ENCODE results near the gene RPS10.
"Not testable (repeated sequence)": the region's sequence is repeated elsewhere in the genome, so short reads cannot be mapped to it uniquely, and the experiment has no call there.

RPS10 gene

GRCh38 chr6:34391786-34392496, 33.9 kb downstream of the RPS10 start:
- peak; percentile 58 for DNase-seq

DNA sequence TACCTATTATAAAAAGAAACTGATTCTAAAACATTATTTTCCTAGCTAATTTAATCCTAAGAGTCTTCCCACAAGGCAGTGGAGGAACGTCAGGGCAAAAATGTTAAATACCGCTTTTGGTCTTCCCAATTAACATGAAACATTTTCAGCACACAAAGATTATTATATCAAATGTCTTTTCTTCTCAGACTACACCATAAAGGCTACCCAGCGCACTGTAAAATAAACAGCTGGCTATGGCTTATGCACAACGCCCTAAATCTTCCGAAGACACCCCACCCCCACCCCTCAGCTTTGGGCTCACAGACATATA, 34.4 kb downstream of the RPS10 start:
- DNase-seq, result no peak

- no peak for DNase-seq
These were observed 35.1 kb downstream of the RPS10 start for GRCh38 chr6:34390531-34391472.

- DNase-seq, result no peak
These were observed 36.8 kb downstream of the RPS10 start for GRCh38 chr6:34389034-34389433.

DNA sequence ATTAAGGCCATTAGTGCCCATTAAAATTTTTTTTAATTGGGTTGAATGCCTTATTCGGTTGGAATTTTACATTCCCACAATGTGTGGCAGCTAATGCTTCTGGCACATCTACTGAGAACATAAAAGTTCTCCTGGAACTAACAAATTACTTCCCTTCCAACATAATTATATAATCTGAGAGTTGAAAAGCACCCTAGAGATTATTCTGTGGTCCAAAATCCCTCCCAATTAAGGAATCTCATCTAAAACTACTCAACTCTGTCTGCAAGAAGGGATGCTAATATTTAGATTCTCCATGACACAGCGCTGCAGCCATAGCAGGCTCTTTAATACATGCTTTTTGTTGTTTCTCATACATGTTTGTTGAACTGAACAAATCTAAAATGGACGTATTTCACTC, 37.4 kb downstream of the RPS10 start:
- no peak for DNase-seq

GRCh38 chr6:34386316-34387137, 39.3 kb downstream of the RPS10 start:
- no peak for DNase-seq

DNA sequence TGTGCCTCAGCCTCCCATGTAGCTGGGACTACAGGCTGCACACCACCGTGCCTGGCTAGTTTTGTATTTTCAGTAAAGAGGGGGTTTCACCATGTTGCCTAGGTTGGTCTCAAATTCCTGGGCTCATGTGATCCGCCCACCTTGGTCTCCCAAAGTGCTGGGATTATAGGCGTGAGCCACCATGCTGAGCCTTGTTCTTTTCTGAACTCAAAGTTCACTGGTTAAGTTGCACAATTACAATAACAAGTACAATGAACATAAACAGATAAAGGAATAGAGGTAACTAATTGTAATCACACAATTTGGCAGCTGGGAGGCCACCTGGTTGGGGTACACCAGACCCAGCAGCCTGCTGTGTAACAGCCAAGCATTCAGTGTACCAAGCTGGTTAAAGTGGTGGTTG, 40.1 kb downstream of the RPS10 start:
- no peak for DNase-seq

DNA sequence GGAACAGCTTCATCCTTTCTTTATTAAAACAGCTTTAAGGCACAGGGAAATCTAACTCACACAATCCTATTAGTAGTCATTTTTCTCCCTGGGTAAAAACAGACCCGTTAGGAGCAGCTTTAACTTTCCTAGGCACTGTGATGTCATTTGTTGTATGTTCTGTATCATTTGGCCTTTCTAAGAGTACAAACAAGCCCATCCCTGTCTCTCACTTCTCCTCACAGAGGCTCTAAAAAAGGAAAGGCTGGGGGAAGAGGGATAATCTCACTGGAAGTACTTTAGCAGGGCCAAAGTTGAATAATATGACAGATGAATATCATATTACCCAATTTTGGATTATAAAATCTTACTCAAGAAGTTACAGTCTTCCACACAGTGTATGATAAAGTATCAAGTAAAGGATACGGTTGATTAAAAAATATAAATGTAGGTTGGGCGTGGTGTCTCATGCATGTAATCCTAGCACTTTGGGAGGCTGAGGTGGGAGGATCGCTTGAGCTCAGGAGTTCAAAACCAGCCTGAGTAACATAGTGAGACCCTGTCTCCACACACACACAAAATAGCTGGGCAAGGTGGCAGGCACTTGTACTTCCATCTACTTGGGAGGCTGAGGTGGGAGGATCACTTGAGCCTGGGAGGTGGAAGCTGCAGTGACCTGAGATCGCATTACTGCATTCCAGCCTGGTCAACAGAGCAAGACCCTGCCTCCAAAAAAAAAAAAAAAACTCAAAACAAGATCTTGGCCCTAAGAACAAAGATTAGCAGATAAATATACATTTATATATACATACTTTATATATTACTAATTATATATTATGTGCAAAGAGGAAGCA, 41.3 kb downstream of the RPS10 start:
- DNase-seq, result no peak

DNA sequence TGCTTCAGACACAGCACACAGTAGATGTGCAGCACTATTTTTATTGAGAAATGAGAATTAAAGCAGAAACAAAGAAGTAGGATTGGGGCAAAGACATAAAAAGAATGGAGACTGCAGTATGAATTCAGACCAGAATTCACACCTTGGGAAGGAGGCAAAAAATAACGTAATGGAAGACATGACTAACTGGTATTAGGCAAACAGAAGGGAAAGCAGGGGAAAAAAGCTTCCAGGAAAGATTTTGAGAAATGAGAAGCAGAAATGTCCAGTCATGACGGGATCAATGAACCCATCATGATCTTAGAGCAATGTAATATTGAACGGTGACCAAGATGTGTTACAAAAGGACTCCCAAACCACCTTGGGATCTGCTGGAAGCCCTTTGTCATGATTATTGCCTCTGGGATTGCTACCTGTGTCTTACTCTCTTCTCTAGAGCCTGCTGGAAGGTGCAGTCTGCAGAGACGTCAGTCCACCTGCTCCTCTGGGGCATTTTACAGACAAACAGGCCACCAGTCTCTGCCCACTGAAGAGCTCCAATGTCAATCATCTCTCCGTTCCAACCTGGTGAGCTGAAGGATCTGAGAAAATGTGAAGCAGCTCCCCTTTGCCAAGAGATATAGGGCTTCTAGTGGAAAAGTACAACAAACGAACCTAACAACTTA, 42.1 kb downstream of the RPS10 start:
- DNase-seq, result no peak

DNA sequence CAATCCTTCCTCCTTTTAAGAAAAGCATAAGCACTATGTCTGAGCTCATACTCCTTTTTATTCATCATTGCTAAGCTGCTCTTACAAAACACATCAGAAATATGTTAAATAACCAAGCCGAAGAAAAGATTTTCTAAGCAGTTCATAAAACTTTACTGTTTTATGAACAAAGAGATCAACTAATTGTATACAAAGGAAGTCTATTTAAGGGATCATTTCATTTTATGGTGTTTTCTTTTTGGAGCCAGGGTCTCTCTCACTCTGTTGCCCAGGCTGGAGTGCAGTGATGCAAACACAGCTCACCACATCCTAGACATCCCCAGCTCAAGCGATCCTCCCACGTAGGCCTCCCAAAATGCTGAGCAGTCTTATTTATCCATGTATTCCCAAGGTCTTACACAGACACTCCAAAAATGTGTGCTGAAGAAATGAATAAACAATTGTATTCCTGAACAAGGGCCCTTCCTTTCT, 42.7 kb downstream of the RPS10 start:
- no peak for DNase-seq

GRCh38 chr6:34381081-34381480, 44.8 kb downstream of the RPS10 start:
- no peak for DNase-seq

DNA sequence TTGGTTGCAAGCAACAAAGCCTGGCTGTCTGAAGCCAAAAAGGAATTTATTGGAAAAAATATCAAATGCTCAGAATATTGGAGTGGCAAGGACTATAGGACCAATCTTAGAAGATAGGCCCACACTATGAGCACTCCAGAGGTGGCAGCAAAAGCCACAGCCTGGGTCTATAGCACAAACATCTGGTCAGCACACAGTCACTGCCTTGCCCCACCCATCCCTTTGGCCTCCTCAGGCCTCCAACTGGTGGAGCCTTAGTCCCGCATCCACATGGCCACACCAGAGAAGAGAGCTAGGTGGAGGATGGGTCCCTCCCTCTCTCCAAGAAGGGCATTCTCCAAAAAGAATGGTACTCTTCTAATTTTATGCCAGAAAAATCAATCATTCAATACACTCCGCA, 47.4 kb downstream of the RPS10 start:
- no peak for DNase-seq

DNA sequence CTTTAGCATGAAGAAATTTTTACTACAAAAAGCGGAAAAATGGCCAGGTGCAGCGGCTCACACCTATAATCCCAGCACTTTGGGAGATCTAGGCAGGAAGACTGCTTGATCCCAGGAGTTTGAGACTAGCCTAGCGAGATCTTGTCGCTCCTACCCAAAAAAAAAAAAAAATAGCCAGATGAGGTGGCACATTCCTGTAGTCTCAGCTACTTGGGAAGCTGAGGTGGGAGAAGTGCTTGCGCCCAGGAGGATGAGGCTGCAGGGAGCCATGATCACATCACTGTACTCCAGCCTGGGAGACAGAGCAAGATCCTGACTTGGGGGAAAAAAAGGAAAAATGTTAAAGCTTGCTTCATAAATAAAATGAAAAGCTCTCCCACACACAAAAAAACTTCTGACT, 47.9 kb downstream of the RPS10 start:
- no peak for DNase-seq

- not testable (repeated sequence) for DNase-seq
These were observed 48.3 kb downstream of the RPS10 start for GRCh38 chr6:34377571-34377970.

- DNase-seq, result no peak
These were observed 50.0 kb downstream of the RPS10 start for GRCh38 chr6:34375833-34376232.

- no peak for DNase-seq
These were observed 51.4 kb downstream of the RPS10 start for GRCh38 chr6:34374508-34374907.

- DNase-seq, result no peak
These were observed 51.8 kb downstream of the RPS10 start for GRCh38 chr6:34374069-34374468.

- no peak for DNase-seq
These were observed 52.4 kb downstream of the RPS10 start for GRCh38 chr6:34373511-34373910.

DNA sequence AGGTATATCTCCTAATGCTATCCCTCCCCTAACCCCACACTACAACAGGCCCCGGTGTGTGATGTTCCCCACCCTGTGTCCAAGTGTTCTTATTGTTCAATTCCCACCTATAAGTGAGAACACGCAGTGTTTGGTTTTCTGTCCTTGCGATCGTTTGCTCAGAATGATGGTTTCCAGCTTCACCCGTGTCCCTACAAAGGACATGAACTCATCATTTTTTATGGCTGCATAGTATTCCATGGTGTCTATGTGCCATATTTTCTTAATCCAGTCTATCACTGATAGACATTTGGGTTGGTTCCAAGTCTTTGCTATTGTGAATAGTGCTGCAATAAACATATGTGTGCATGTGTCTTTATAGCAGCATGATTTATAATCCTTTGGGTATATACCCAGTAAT, 54.0 kb downstream of the RPS10 start:
- not testable (repeated sequence) for DNase-seq

DNA sequence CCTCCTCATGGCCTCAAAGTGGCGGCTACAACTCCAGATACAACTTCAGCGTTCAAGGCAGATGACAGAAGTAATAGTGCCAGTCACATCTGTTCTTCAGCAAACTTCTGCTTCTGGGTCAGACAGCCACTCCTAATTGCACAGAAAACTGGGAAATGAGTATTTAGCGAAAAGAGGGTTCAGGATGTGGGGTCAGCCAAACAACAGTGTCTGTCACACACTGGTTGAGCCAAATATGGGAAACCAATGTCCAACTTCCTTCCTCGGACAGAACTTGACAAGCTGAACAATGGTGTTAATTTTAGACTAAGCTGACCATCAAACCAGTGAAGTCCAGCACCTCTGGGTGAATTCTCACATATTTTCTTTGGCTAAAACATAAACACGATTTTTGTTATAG, 55.5 kb downstream of the RPS10 start:
- DNase-seq, result no peak

GRCh38 chr6:34369385-34369784, 56.5 kb downstream of the RPS10 start:
- DNase-seq, result no peak
